Gastrocnemius medialis (tissue), 4 donors: Measurements from ENCODE around the gene RPRD1B. TPM values are rescaled to one million over a fixed set of nuclear protein-coding genes. Genes with fewer than 3 reads are reported as not detected.

Experiments used
- ATAC-seq, 2 donors: fragments of 150-250 bp; one replicate each; pipeline ENCODE4 v1.9.1; 2016
- DNase-seq, 2 donors: peaks; one replicate each; pipeline ENCODE4 v3.0.0-alpha.2; 2019
- H3K27ac ChIP-seq, 4 donors: fragments of 200-600 bp; sonication (generic); 1 replicate in 1 of 4; 2 replicates in 3 of 4; pipeline ENCODE4 v1.5.1; 2016 to 2018; ENCODE audit warnings: mild to moderate bottlenecking in 2 of 4, moderate library complexity in 1 of 4
- H3K27me3 ChIP-seq, 3 donors: fragments of 200-600 bp; sonication (generic) in 2 of 3; 1 replicate in 1 of 3; 2 replicates in 2 of 3; pipeline versions ENCODE4 v1.5.1 to v1.6.0; 2016 to 2019; ENCODE audit warnings: mild to moderate bottlenecking in 1 of 3, moderate library complexity in 1 of 3
- H3K36me3 ChIP-seq, 2 donors: fragments of 200-600 bp; sonication (generic) in 1 of 2; one replicate each; pipeline ENCODE4 v1.5.1; 2017 to 2018
- H3K4me1 ChIP-seq, 2 donors: fragments of 200-600 bp; sonication (generic) in 1 of 2; one replicate each; pipeline ENCODE4 v1.5.1; 2016 to 2017; ENCODE audit warnings: mild to moderate bottlenecking in 2 of 2
- H3K4me3 ChIP-seq, 4 donors: fragments of 200-600 bp; sonication (generic) in 3 of 4; 1 replicate in 1 of 4; 2 replicates in 3 of 4; pipeline ENCODE4 v1.5.1; 2016 to 2019; ENCODE audit warnings: mild to moderate bottlenecking in 2 of 4
- H3K9me3 ChIP-seq, 3 donors: fragments of 200-600 bp; sonication (generic) in 2 of 3; 1 replicate in 1 of 3; 2 replicates in 2 of 3; pipeline ENCODE4 v1.5.1; 2016 to 2019
- POLR2A ChIP-seq, 2 donors: fragments of 450-650 bp; IDR thresholded peaks; one replicate each; pipeline ENCODE4 v1.6.1; 2017; ENCODE audit warnings: antibody characterized with exemption in 2 of 2, mild to moderate bottlenecking in 2 of 2, moderate library complexity in 2 of 2
- in situ Hi-C, 4 donors: fragments of 200-750 bp; cut with MboI; loops; one replicate each; pipeline versions ENCODE4 v1.15.0 to v1.8.0; 2017; ENCODE audit warnings: low sequenced_read_pairs in 4 of 4
- intact Hi-C: fragments of 100-400 bp; cut with DNase I; formaldehyde crosslinking; loops from one replicate; pipeline ENCODE4 v1.15.1; 2023; ENCODE audit warnings: low total_unique reads
- total RNA-seq, 4 donors: library from RNA; depleted of rRNA; stranded (reverse); fragments of >200 nt; gene quantifications; one replicate each; pipeline versions ENCODE4 v1.1.0 to v1.2.3, GENCODE V29; 2016
- TF ChIP-seq, protein P1 (sequence below), 5 experiments: fragments of 450-650 bp in 3 of 5; fragments of 200-600 bp in 2 of 5; sonication (generic) in 2 of 5; IDR thresholded peaks in 4 of 5; conservative IDR thresholded peaks in 1 of 5; 1 replicate in 4 of 5; 2 replicates in 1 of 5; pipeline ENCODE4 v1.5.1; 2016 to 2019; ENCODE audit warnings: antibody characterized with exemption in 5 of 5, mild to moderate bottlenecking in 3 of 5, moderate library complexity in 3 of 5

The RPRD1B gene
- total RNA-seq, 4 donors from 2014 or later: 25.2 to 61.0 (median 40.6) TPM

DNA sequence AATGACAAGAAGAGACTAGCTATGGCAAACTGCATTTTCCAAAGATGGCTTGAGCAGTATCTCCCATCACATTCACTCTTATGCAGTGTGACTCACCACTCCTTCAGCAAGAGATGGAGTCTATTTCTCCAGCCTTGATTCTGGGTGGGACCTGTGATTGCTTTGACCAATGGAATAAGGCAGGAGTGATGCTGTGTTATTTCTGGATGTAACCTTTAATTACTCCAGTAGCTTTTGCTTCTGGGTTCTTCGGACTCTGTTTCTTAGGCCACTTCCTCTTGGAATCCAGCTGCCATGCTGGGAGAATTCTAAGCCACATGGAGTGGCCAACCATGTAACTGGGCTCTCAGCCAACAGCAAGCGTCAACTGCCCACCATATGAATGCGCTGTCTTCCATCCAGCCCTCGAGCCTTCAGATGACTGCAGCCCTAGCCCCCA lies 80.8 kb downstream of the RPRD1B start:
- ATAC-seq: no peak

DNA sequence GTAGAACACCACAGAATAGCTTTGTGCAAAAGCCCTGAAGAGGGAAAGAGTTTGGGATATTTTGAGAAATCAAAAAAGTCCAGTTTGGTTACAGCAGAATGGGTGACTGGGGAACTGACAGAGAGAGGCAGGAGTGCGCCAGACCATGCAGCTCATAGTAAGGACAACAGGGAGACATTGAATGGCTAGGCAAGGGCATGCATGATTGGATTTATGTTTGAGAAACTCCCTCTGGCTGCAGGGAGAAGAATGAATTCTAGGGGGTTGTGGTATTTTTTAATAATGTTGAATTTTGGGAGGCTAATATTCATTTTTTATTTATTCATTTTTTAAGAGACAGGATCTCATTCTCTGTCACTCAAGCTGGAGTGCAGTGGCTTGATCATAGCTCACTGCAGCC lies 81.7 kb downstream of the RPRD1B start:
- no peak for DNase-seq
- peaks cover 42 to 48% of the 10 kb centered on the region in 2 donors for H3K4me1 ChIP-seq
- in situ Hi-C loops (no loop called here), intact Hi-C loops (no loop called here)
- H3K4me3 ChIP-seq: no peak overlapping the region
- TF ChIP-seq, protein P1, sequence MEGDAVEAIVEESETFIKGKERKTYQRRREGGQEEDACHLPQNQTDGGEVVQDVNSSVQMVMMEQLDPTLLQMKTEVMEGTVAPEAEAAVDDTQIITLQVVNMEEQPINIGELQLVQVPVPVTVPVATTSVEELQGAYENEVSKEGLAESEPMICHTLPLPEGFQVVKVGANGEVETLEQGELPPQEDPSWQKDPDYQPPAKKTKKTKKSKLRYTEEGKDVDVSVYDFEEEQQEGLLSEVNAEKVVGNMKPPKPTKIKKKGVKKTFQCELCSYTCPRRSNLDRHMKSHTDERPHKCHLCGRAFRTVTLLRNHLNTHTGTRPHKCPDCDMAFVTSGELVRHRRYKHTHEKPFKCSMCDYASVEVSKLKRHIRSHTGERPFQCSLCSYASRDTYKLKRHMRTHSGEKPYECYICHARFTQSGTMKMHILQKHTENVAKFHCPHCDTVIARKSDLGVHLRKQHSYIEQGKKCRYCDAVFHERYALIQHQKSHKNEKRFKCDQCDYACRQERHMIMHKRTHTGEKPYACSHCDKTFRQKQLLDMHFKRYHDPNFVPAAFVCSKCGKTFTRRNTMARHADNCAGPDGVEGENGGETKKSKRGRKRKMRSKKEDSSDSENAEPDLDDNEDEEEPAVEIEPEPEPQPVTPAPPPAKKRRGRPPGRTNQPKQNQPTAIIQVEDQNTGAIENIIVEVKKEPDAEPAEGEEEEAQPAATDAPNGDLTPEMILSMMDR (IDR thresholded peaks at IDR 0.05 in 4 of 5, conservative IDR thresholded peaks at IDR 0.05 in 1 of 5): no peak
- no peak for TF ChIP-seq POLR2A (IDR thresholded peaks at IDR 0.05)
- no peaks in the 10 kb centered on the region for H3K27me3 ChIP-seq
- no peaks in the 10 kb centered on the region for H3K36me3 ChIP-seq
- ATAC-seq: no peak
- H3K9me3 ChIP-seq: no peaks in the 10 kb centered on the region
- no peak overlapping the region for H3K27ac ChIP-seq

More for the DNA sequence above, 80.8 kb downstream of the RPRD1B start:
- intact Hi-C loops: loop anchor here (5.0 kb wide), 1 partner anchor 122 kb away; no protein-coding TSS in a partner anchor
- Histone ChIP-seq H3K27me3 (no peaks in the 10 kb centered on the region), H3K4me1 (peaks cover 50 to 56% of the 10 kb centered on the region in 2 donors), H3K9me3 (no peaks in the 10 kb centered on the region), H3K4me3 (no peak overlapping the region), H3K27ac (peak overlapping the region in 3 of 4 donors; percentile 50 to 94 (median 86)), H3K36me3 (no peaks in the 10 kb centered on the region)
- in situ Hi-C loops: no loop called here
- TF ChIP-seq, protein P1 (IDR thresholded peaks at IDR 0.05 in 4 of 5, conservative IDR thresholded peaks at IDR 0.05 in 1 of 5): no peak
- no peak for TF ChIP-seq POLR2A (IDR thresholded peaks at IDR 0.05)
- no peak for DNase-seq

DNA sequence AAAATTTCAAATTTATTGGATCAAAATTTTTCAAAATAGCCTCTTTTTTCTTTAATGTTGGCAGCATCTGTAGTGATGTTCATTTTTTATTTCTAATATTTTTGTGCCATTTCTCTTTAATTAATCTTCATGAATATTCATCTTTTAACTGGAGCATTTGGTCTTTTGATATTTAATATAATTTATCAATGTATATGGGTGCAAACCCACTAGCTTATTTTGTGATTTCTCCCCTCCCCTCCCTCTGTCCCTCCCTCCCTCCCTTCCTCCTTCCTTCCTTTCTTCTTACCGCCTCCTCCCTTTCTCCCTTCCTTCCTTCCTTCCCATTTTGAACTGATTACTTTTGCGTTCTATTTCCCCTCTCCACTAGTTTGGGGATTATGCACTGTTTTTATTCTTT lies 82.3 kb downstream of the RPRD1B start:
- Histone ChIP-seq H3K9me3 (no peaks in the 10 kb centered on the region), H3K36me3 (no peaks in the 10 kb centered on the region), H3K27me3 (no peaks in the 10 kb centered on the region), H3K4me1 (peaks cover 35 to 41% of the 10 kb centered on the region in 2 donors), H3K27ac (no peak overlapping the region), H3K4me3 (no peak overlapping the region)
- ATAC-seq (no peak), DNase-seq (no peak)
- no peak for TF ChIP-seq POLR2A (IDR thresholded peaks at IDR 0.05)
- TF ChIP-seq, protein P1 (IDR thresholded peaks at IDR 0.05 in 4 of 5, conservative IDR thresholded peaks at IDR 0.05 in 1 of 5): no peak
- intact Hi-C loops (no loop called here), in situ Hi-C loops (no loop called here)

DNA sequence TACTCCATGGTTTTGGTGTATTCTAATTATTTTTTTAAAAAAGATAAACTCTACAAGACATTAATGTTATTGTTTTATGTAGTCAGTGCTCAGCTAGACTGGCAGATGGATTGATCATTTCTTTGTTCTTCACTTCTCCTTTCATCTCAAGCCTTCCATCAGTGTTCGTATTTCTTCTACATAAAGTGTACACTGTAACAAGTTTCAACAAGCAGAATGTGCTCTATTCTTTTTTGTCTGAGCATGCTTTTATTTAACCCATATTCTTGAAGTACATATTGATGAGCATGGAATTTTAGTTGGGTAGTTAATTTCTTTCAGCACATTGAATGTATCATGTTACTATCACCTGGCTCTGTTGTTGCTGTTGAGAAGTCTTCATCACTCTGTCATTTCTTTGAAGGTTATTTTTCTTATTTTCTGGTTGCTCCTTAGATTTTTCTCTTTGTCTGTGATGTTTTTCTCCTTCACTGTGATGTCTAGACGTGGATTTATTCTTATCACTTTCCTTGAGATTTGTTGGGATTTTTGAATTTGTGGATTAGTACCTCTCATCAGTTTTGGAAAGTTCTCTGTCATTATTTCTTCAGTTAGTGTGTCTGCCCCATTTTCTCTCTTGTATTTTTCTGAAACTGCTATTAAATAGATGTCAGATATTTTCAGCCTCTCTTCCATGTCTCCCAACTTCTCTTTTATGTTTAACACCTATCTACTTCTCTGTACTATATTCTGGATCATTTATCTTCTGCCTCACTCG lies 83.0 kb downstream of the RPRD1B start:
- peaks cover 28 to 34% of the 10 kb centered on the region in 2 donors for H3K4me1 ChIP-seq
- no peak overlapping the region for H3K4me3 ChIP-seq
- no peaks in the 10 kb centered on the region for H3K9me3 ChIP-seq
- no peaks in the 10 kb centered on the region for H3K36me3 ChIP-seq
- H3K27me3 ChIP-seq: no peaks in the 10 kb centered on the region
- intact Hi-C loops: no loop called here
- ATAC-seq (no peak), DNase-seq (no peak)
- in situ Hi-C loops: no loop called here
- H3K27ac ChIP-seq: no peak overlapping the region
- TF ChIP-seq, protein P1 (IDR thresholded peaks at IDR 0.05 in 4 of 5, conservative IDR thresholded peaks at IDR 0.05 in 1 of 5): no peak
- no peak for TF ChIP-seq POLR2A (IDR thresholded peaks at IDR 0.05)
